A549 (cell line): ENCODE results near the gene MAN1C1. TPM values are rescaled to one million over a fixed set of nuclear protein-coding genes. Genes with fewer than 3 reads are reported as not detected.

ENCODE experiments used
- ATAC-seq, 2 experiments: fragments of 200-7000 bp in 1 of 2; fragments of >200 bp in 1 of 2; cut with Nextera tagmentation in 1 of 2; cut with Tn5 transposase in 1 of 2; 3 replicates each; pipeline versions ENCODE4 v1.8.0 to v1.9.1; 2018 to 2020; ENCODE audit warnings: mild to moderate bottlenecking in 1 of 2, moderate library complexity in 1 of 2
- CTCF ChIA-PET: fragments of 300-600 bp; sonication (Branson Sonifier 250); formaldehyde crosslinking; extraction: SDS; loops from one replicate; lab custom pipeline; 2021; ENCODE audit warnings: antibody characterized with exemption, inconsistent platforms; lab: Yijun Ruan, JAX
- POLR2A ChIA-PET: fragments of 350-600 bp; formaldehyde crosslinking; extraction: SDS; loops from one replicate; lab custom pipeline; 2021; ENCODE audit warnings: antibody characterized with exemption, inconsistent platforms; lab: Yijun Ruan, JAX
- DNase-seq, 2 experiments: peaks; one replicate each; pipeline versions ENCODE4 v3.0.0 to v3.0.0-alpha.2; 2011 to 2016; ENCODE audit warnings: low read depth in 1 of 2, low spot score in 1 of 2
- FAIRE-seq: peaks from 2 replicates; lab custom pipeline; 2011; peaks lifted over from hg19 to GRCh38; lab: Jason Lieb, UNC
- H3K27ac ChIP-seq, 2 experiments: fragments of >200 bp; sonication (Bioruptor Twin); formaldehyde crosslinking; 3 replicates each; pipeline ENCODE4 v1.5.1; 2016 to 2017
- H3K4me1 ChIP-seq: fragments of >200 bp; sonication (Bioruptor Twin); formaldehyde crosslinking; 3 replicates; pipeline ENCODE4 v1.6.1; 2016
- H3K4me2 ChIP-seq: fragments of >200 bp; sonication (Bioruptor Twin); formaldehyde crosslinking; 3 replicates; pipeline ENCODE4 v1.6.1; 2016
- H3K4me3 ChIP-seq: fragments of >200 bp; sonication (Bioruptor Twin); formaldehyde crosslinking; 3 replicates; pipeline ENCODE4 v1.5.1; 2016
- H3K9me3 ChIP-seq: fragments of >200 bp; sonication (Bioruptor Twin); formaldehyde crosslinking; 3 replicates; pipeline ENCODE4 v1.6.1; 2016
- BHLHE40 ChIP-seq: IDR thresholded peaks from 2 replicates; pipeline ENCODE4 v1.6.1; 2012; ENCODE audit warnings: low read depth, low read length, inconsistent platforms
- CBX2 ChIP-seq: fragments of 200-600 bp; sonication (generic); IDR thresholded peaks from 2 replicates; pipeline ENCODE4 v1.6.1; 2016; ENCODE audit warnings: low read depth, mild to moderate bottlenecking, borderline replicate concordance
- CEBPB ChIP-seq, 2 experiments: fragments of >200 bp in 1 of 2; sonication (Bioruptor Twin) in 1 of 2; formaldehyde crosslinking in 1 of 2; IDR thresholded peaks; 2 replicates each; pipeline ENCODE4 v1.6.1; 2012 to 2016
- ESRRA ChIP-seq: fragments of 150-350 bp; IDR thresholded peaks from 2 replicates; pipeline ENCODE4 v1.6.1; 2014; ENCODE audit warnings: mild to moderate bottlenecking, low read length, borderline replicate concordance
- FOSL2 ChIP-seq, 2 experiments: fragments of 450-650 bp in 1 of 2; fragments of >200 bp in 1 of 2; sonication (Bioruptor Twin) in 1 of 2; formaldehyde crosslinking; IDR thresholded peaks; 2 replicates each; pipeline versions ENCODE4 v1.5.0 to v1.6.1; 2016 to 2020; ENCODE audit warnings: mild to moderate bottlenecking in 1 of 2, moderate library complexity in 1 of 2
- FOXS1 ChIP-seq: fragments of 250-450 bp; sonication (Bioruptor Pico); IDR thresholded peaks from 2 replicates; pipeline ENCODE4 v1.5.0; 2020; ENCODE audit warnings: mild to moderate bottlenecking, moderate library complexity
- GATA3 ChIP-seq: IDR thresholded peaks from 2 replicates; pipeline ENCODE4 v1.6.1; 2012; ENCODE audit warnings: borderline replicate concordance
- HEYL ChIP-seq: fragments of 250-450 bp; sonication (Bioruptor Pico); IDR thresholded peaks from 2 replicates; pipeline ENCODE4 v1.8.0; 2021; ENCODE audit warnings: mild to moderate bottlenecking, moderate library complexity
- HOXA7 ChIP-seq: fragments of 250-450 bp; sonication (Bioruptor Pico); IDR thresholded peaks from 2 replicates; pipeline ENCODE4 v1.5.0; 2020; ENCODE audit warnings: mild to moderate bottlenecking, moderate library complexity
- HOXB13 ChIP-seq: fragments of 250-450 bp; sonication (Bioruptor Pico); IDR thresholded peaks from 2 replicates; pipeline ENCODE4 v1.5.0; 2020; ENCODE audit warnings: low read depth, mild to moderate bottlenecking, moderate library complexity
- KDM1A ChIP-seq: fragments of 200-600 bp; sonication (generic); IDR thresholded peaks from 2 replicates; pipeline ENCODE4 v1.6.1; 2016; ENCODE audit warnings: low read depth, mild to moderate bottlenecking
- KDM5A ChIP-seq: fragments of 200-600 bp; sonication (generic); IDR thresholded peaks from 2 replicates; pipeline ENCODE4 v1.6.1; 2016; ENCODE audit warnings: antibody characterized with exemption, mild to moderate bottlenecking
- MAZ ChIP-seq: fragments of 150-350 bp; IDR thresholded peaks from 2 replicates; pipeline ENCODE4 v1.6.1; 2014; ENCODE audit warnings: antibody characterized with exemption, low read depth, low read length, borderline replicate concordance
- NR3C1 ChIP-seq: fragments of >200 bp; sonication (Bioruptor Twin); formaldehyde crosslinking; IDR thresholded peaks from 3 replicates; pipeline ENCODE4 v1.6.1; 2017
- POLR2A ChIP-seq: IDR thresholded peaks from 2 replicates; pipeline ENCODE4 v1.6.1; 2012; ENCODE audit warnings: mild to moderate bottlenecking, low read length
- POLR2AphosphoS2 ChIP-seq: conservative IDR thresholded peaks from 2 replicates; pipeline ENCODE4 v1.6.1; 2012; ENCODE audit warnings: low read length, improper control_type of control experiment, inconsistent platforms
- RARB ChIP-seq: fragments of 250-450 bp; sonication (Bioruptor Pico); IDR thresholded peaks from 2 replicates; pipeline ENCODE4 v1.8.0; 2021; ENCODE audit warnings: mild to moderate bottlenecking, moderate library complexity
- RCOR1 ChIP-seq: fragments of 150-350 bp; IDR thresholded peaks from 2 replicates; pipeline ENCODE4 v1.6.1; 2014; ENCODE audit warnings: antibody characterized with exemption, low read length, low read depth
- SREBF2 ChIP-seq: fragments of 450-650 bp; IDR thresholded peaks from 2 replicates; pipeline ENCODE4 v1.6.1; 2014; ENCODE audit warnings: mild to moderate bottlenecking, moderate library complexity
- TP53 ChIP-seq: fragments of 250-450 bp; sonication (Bioruptor Pico); IDR thresholded peaks from 2 replicates; pipeline ENCODE4 v1.5.0; 2021; ENCODE audit warnings: mild to moderate bottlenecking, moderate library complexity
- ZC3H11A ChIP-seq: fragments of 450-650 bp; IDR thresholded peaks from 2 replicates; pipeline ENCODE4 v1.6.1; 2014; ENCODE audit warnings: antibody characterized with exemption, mild to moderate bottlenecking
- ZFP36 ChIP-seq: fragments of 450-650 bp; IDR thresholded peaks from 2 replicates; pipeline ENCODE4 v1.6.1; 2014; ENCODE audit warnings: borderline replicate concordance; ENCODE audit not compliant: partially characterized antibody
- WGBS: methylation state at CpG from one replicate; pipeline ENCODE4 v1.1.6; 2017; ENCODE audit errors: missing lambda C conversion rate; 5-methylcytosine and 5-hydroxymethylcytosine counted together
- polyA plus RNA-seq, 4 experiments: library from polyadenylated mRNA; depleted of rRNA in 3 of 4; stranded (reverse); fragments of >200 nt; fragmentation: RNase III in 1 of 4; extraction: RNeasy Plus Mini Kit Qiagen cat#74134 plus additional on column Dnase treatment in 1 of 4; gene quantifications; 2 replicates in 3 of 4; 3 replicates in 1 of 4; pipeline ENCODE4 v1.2.3, GENCODE V29; 2011 to 2017
- TF ChIP-seq, protein P1 (sequence below): fragments of >200 bp; sonication (Bioruptor Twin); formaldehyde crosslinking; IDR thresholded peaks from 3 replicates; pipeline ENCODE4 v1.5.1; 2016
- TF ChIP-seq, protein P2 (sequence below): fragments of 200-600 bp; sonication (generic); IDR thresholded peaks from 2 replicates; pipeline ENCODE4 v1.6.1; 2016; ENCODE audit warnings: antibody characterized with exemption, mild to moderate bottlenecking, moderate library complexity
- TF ChIP-seq, protein P3 (sequence below): fragments of 250-450 bp; sonication (Bioruptor Pico); IDR thresholded peaks from 2 replicates; pipeline ENCODE4 v1.5.0; 2020; ENCODE audit warnings: low read depth, mild to moderate bottlenecking, moderate library complexity
- TF ChIP-seq, protein P4 (sequence below): fragments of 150-350 bp; IDR thresholded peaks from 2 replicates; pipeline ENCODE4 v1.6.1; 2014; ENCODE audit warnings: low read depth, mild to moderate bottlenecking, low read length

The MAN1C1 gene
- polyA plus RNA-seq, 2 of the 4 experiments (the other 2 are of a cell fraction): 0.22 to 0.27 TPM

DNA sequence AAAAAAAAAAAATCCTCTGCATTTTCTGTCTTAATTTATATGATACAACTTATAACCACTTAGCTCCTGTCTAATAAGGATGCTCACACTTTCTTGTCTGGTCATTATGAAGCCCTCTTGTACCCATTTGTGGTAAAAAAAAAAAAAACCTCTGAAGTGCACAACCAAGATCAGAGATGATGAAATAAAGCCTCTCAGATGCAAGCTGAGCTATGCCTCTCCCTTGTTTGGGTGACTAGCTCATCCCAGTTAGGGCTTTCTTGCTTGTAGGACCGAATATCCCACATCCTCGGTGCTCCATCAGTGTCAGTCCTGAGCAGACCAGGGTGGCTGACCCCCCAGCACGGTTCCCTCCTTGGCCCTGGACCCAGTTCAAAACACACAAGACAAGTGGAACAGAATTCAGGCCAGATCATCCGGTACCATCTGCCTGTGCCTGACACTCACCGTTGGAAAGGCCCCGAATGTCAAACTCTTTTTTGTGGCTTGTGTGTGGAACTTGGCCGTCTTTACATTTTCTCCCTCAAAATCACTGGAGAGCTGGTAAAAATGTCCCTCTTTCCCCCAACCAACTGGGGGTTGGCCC is 177.1 kb downstream of the MAN1C1 start:
- Histone ChIP-seq H3K27ac (no peak overlapping the region), H3K4me3 (no peak overlapping the region), H3K4me2 (no peak overlapping the region), H3K9me3 (no peaks in the 10 kb centered on the region), H3K4me1 (no peaks in the 10 kb centered on the region)
- ChIA-PET POLR2A (no interaction called here), CTCF (interaction anchor here (1.0 to 2.1 kb wide), 3 partner anchors 143 to 296 kb away, joined by 3 to 5 read pairs (median 3); no protein-coding TSS in a partner anchor)
- no peak for TF ChIP-seq CEBPB (IDR thresholded peaks at IDR 0.05)
- no peak for TF ChIP-seq FOXS1
- TF ChIP-seq HOXB13: no peak
- no peak for TF ChIP-seq HEYL (CRISPR knock-in tag)
- TF ChIP-seq NR3C1: no peak
- no peak for TF ChIP-seq TP53
- TF ChIP-seq MAZ: no peak
- no peak for TF ChIP-seq GATA3
- TF ChIP-seq, protein P1, sequence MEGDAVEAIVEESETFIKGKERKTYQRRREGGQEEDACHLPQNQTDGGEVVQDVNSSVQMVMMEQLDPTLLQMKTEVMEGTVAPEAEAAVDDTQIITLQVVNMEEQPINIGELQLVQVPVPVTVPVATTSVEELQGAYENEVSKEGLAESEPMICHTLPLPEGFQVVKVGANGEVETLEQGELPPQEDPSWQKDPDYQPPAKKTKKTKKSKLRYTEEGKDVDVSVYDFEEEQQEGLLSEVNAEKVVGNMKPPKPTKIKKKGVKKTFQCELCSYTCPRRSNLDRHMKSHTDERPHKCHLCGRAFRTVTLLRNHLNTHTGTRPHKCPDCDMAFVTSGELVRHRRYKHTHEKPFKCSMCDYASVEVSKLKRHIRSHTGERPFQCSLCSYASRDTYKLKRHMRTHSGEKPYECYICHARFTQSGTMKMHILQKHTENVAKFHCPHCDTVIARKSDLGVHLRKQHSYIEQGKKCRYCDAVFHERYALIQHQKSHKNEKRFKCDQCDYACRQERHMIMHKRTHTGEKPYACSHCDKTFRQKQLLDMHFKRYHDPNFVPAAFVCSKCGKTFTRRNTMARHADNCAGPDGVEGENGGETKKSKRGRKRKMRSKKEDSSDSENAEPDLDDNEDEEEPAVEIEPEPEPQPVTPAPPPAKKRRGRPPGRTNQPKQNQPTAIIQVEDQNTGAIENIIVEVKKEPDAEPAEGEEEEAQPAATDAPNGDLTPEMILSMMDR: no peak
- TF ChIP-seq ESRRA: no peak
- TF ChIP-seq, protein P2, sequence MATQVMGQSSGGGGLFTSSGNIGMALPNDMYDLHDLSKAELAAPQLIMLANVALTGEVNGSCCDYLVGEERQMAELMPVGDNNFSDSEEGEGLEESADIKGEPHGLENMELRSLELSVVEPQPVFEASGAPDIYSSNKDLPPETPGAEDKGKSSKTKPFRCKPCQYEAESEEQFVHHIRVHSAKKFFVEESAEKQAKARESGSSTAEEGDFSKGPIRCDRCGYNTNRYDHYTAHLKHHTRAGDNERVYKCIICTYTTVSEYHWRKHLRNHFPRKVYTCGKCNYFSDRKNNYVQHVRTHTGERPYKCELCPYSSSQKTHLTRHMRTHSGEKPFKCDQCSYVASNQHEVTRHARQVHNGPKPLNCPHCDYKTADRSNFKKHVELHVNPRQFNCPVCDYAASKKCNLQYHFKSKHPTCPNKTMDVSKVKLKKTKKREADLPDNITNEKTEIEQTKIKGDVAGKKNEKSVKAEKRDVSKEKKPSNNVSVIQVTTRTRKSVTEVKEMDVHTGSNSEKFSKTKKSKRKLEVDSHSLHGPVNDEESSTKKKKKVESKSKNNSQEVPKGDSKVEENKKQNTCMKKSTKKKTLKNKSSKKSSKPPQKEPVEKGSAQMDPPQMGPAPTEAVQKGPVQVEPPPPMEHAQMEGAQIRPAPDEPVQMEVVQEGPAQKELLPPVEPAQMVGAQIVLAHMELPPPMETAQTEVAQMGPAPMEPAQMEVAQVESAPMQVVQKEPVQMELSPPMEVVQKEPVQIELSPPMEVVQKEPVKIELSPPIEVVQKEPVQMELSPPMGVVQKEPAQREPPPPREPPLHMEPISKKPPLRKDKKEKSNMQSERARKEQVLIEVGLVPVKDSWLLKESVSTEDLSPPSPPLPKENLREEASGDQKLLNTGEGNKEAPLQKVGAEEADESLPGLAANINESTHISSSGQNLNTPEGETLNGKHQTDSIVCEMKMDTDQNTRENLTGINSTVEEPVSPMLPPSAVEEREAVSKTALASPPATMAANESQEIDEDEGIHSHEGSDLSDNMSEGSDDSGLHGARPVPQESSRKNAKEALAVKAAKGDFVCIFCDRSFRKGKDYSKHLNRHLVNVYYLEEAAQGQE: no peak
- no peak for TF ChIP-seq ZC3H11A
- TF ChIP-seq, protein P3, sequence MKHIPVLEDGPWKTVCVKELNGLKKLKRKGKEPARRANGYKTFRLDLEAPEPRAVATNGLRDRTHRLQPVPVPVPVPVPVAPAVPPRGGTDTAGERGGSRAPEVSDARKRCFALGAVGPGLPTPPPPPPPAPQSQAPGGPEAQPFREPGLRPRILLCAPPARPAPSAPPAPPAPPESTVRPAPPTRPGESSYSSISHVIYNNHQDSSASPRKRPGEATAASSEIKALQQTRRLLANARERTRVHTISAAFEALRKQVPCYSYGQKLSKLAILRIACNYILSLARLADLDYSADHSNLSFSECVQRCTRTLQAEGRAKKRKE: no peak
- TF ChIP-seq POLR2AphosphoS2: no peak
- TF ChIP-seq ZFP36: no peak
- TF ChIP-seq KDM1A: no peak
- TF ChIP-seq CBX2: no peak
- no peak for TF ChIP-seq SREBF2
- no peak for TF ChIP-seq RARB (CRISPR knock-in tag)
- no peak for ATAC-seq
- 81% methylated on average over 7 of the region's 7 CpGs for WGBS
- no peak for FAIRE-seq
- DNase-seq: no peak

DNA sequence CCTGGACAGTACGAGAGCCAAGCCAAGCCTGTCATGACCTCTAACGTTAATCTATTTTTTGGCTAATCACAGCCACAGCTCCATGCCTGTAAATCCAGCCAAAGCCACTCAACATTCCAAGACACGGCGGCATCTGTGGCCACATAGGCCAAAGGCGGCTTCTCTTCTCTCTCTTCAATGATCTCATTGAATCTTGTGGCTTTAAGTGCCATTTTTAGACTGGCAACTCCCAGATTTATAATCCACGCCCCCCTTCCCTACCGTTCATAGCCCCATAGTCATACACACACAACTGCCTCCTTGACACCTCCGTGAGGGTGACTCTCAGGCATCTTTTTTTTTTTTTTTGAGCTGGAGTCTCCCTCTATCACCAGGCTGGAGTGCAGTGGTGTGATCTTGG is 177.7 kb downstream of the MAN1C1 start:
- no peak for FAIRE-seq
- H3K4me3 ChIP-seq: no peak overlapping the region
- no peak for ATAC-seq
- no peak overlapping the region for H3K4me2 ChIP-seq
- DNase-seq: no peak
- H3K27ac ChIP-seq: no peak overlapping the region
- H3K4me1 ChIP-seq: no peaks in the 10 kb centered on the region; the same call in 2 of the 3 replicates
- 75% methylated on average over 8 of the region's 8 CpGs for WGBS
- H3K9me3 ChIP-seq: no peaks in the 10 kb centered on the region
- no peak for TF ChIP-seq FOSL2 (IDR thresholded peaks at IDR 0.05)
- TF ChIP-seq FOSL2 (CRISPR knock-in tag; IDR thresholded peaks at IDR 0.05): no peak
- TF ChIP-seq, protein P4, sequence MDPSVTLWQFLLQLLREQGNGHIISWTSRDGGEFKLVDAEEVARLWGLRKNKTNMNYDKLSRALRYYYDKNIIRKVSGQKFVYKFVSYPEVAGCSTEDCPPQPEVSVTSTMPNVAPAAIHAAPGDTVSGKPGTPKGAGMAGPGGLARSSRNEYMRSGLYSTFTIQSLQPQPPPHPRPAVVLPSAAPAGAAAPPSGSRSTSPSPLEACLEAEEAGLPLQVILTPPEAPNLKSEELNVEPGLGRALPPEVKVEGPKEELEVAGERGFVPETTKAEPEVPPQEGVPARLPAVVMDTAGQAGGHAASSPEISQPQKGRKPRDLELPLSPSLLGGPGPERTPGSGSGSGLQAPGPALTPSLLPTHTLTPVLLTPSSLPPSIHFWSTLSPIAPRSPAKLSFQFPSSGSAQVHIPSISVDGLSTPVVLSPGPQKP: no peak
- TF ChIP-seq HOXA7: no peak
- no peak for TF ChIP-seq POLR2A
- TF ChIP-seq KDM5A: no peak
- no peak for TF ChIP-seq BHLHE40
- no peak for TF ChIP-seq ESRRA
- no peak for TF ChIP-seq HEYL (CRISPR knock-in tag)
- no peak for TF ChIP-seq RCOR1
- ChIA-PET CTCF (interaction anchor here (0.6 to 2.1 kb wide), 4 partner anchors 143 to 1308 kb away, joined by 3 to 5 read pairs (median 3); no protein-coding TSS in a partner anchor), POLR2A (no interaction called here)
